Central memory CD8-positive, alpha-beta T cell (primary cell): ENCODE results near the gene MYBPC3.

ENCODE experiments used
- ATAC-seq: fragments of 150-1000 bp; cut with Tn5 transposase; replicated peaks from 2 replicates; pipeline ENCODE4 v1.10.0; 2022; ENCODE audit warnings: mild to moderate bottlenecking, moderate FRiP score, moderate number of reproducible peaks; ENCODE audit not compliant: poor library complexity, severe bottlenecking; ENCODE audit errors: extremely low read depth
- DNase-seq, 2 donors: peaks; one replicate each; pipeline ENCODE4 v3.0.0; 2021; ENCODE audit warnings: low spot score in 2 of 2
- H3K27ac Mint-ChIP-seq: one replicate; pipeline ENCODE4 v1.8.0; 2022; ENCODE audit warnings: low read depth, mild to moderate bottlenecking, moderate library complexity, mixed read lengths
- H3K27me3 Mint-ChIP-seq: one replicate; pipeline ENCODE4 v1.8.0; 2022; ENCODE audit warnings: mixed read lengths
- H3K36me3 Mint-ChIP-seq: one replicate; pipeline ENCODE4 v1.8.0; 2022; ENCODE audit warnings: mild to moderate bottlenecking, moderate library complexity, mixed read lengths; ENCODE audit not compliant: insufficient read depth
- H3K4me1 Mint-ChIP-seq: one replicate; pipeline ENCODE4 v1.8.0; 2022; ENCODE audit warnings: mixed read lengths
- H3K4me3 Mint-ChIP-seq: one replicate; pipeline ENCODE4 v1.8.0; 2022; ENCODE audit warnings: mild to moderate bottlenecking, moderate library complexity, mixed read lengths
- H3K9me3 Mint-ChIP-seq: one replicate; pipeline ENCODE4 v1.8.0; 2022; ENCODE audit warnings: mixed read lengths

The MYBPC3 gene

GRCh38 chr11:47378010-47378835 is 25.7 kb upstream of the MYBPC3 start, which contains the start of gene SPI1:
TSS of gene SPI1 (minus strand) at chr11:47378547. CDS start at chr11:47378353, 194 bp downstream.
- H3K27ac Mint-ChIP-seq, result peak within 1 kb of the TSS; percentile 26
- H3K27me3 Mint-ChIP-seq, result no peaks in the 10 kb centered on the region
- no peaks in the 10 kb centered on the region for H3K36me3 Mint-ChIP-seq
- peak within 1 kb of the TSS; percentile 14 for H3K4me3 Mint-ChIP-seq
- no peak for DNase-seq
- H3K4me1 Mint-ChIP-seq, result peaks cover 5% of the 10 kb centered on the region
- no peak for ATAC-seq
- no peaks in the 10 kb centered on the region for H3K9me3 Mint-ChIP-seq

- H3K9me3 Mint-ChIP-seq, result no peaks in the 10 kb centered on the region
- peaks cover 5% of the 10 kb centered on the region for H3K4me1 Mint-ChIP-seq
- peak overlapping the region; percentile 26 for H3K27ac Mint-ChIP-seq
- H3K36me3 Mint-ChIP-seq, result no peaks in the 10 kb centered on the region
- DNase-seq, result no peak
- H3K27me3 Mint-ChIP-seq, result no peaks in the 10 kb centered on the region
- peak overlapping the region; percentile 14 for H3K4me3 Mint-ChIP-seq
- ATAC-seq, result no peak
Measured at GRCh38 chr11:47377571-47378009, 25.1 kb upstream of the MYBPC3 start.

- Mint-ChIP-seq H3K27me3 (no peaks in the 10 kb centered on the region), H3K4me1 (peaks cover 5% of the 10 kb centered on the region), H3K36me3 (no peaks in the 10 kb centered on the region), H3K4me3 (no peak overlapping the region), H3K27ac (no peak overlapping the region), H3K9me3 (no peaks in the 10 kb centered on the region)
- DNase-seq (no peak), ATAC-seq (no peak)
Measured at GRCh38 chr11:47376525-47377371, 24.2 kb upstream of the MYBPC3 start.

GRCh38 chr11:47376107-47376524 is 23.6 kb upstream of the MYBPC3 start:
- Mint-ChIP-seq H3K27ac (no peak overlapping the region), H3K36me3 (no peaks in the 10 kb centered on the region), H3K4me3 (no peak overlapping the region), H3K4me1 (peaks cover 5% of the 10 kb centered on the region), H3K27me3 (no peaks in the 10 kb centered on the region), H3K9me3 (no peaks in the 10 kb centered on the region)
- no peak for ATAC-seq
- DNase-seq, result no peak

- H3K36me3 Mint-ChIP-seq, result peaks cover 2% of the 10 kb centered on the region
- ATAC-seq, result no peak
- H3K9me3 Mint-ChIP-seq, result no peaks in the 10 kb centered on the region
- no peaks in the 10 kb centered on the region for H3K27me3 Mint-ChIP-seq
- peaks cover 5% of the 10 kb centered on the region for H3K4me1 Mint-ChIP-seq
- H3K27ac Mint-ChIP-seq, result no peak overlapping the region
- no peak overlapping the region for H3K4me3 Mint-ChIP-seq
- DNase-seq, result no peak
Measured at GRCh38 chr11:47375546-47376085, 23.1 kb upstream of the MYBPC3 start.

- no peak overlapping the region for H3K27ac Mint-ChIP-seq
- ATAC-seq, result no peak
- DNase-seq, result no peak
- peaks cover 5% of the 10 kb centered on the region for H3K4me1 Mint-ChIP-seq
- no peak overlapping the region for H3K4me3 Mint-ChIP-seq
- no peaks in the 10 kb centered on the region for H3K9me3 Mint-ChIP-seq
- peaks cover 2% of the 10 kb centered on the region for H3K36me3 Mint-ChIP-seq
- no peaks in the 10 kb centered on the region for H3K27me3 Mint-ChIP-seq
Measured at GRCh38 chr11:47375020-47375419, 22.5 kb upstream of the MYBPC3 start.

- Mint-ChIP-seq H3K27ac (no peak overlapping the region), H3K27me3 (no peaks in the 10 kb centered on the region), H3K36me3 (peaks cover 2% of the 10 kb centered on the region), H3K9me3 (no peaks in the 10 kb centered on the region), H3K4me3 (no peak overlapping the region), H3K4me1 (peaks cover 5% of the 10 kb centered on the region)
- no peak for ATAC-seq
- DNase-seq, result no peak
Measured at GRCh38 chr11:47374720-47375019, 22.2 kb upstream of the MYBPC3 start.

- peaks cover 2% of the 10 kb centered on the region for H3K36me3 Mint-ChIP-seq
- no peak overlapping the region for H3K27ac Mint-ChIP-seq
- peak; percentile 69 to 81 for DNase-seq
- peak; percentile 86 for ATAC-seq
- H3K4me3 Mint-ChIP-seq, result no peak overlapping the region
- H3K9me3 Mint-ChIP-seq, result no peaks in the 10 kb centered on the region
- peaks cover 5% of the 10 kb centered on the region for H3K4me1 Mint-ChIP-seq
- H3K27me3 Mint-ChIP-seq, result no peaks in the 10 kb centered on the region
Measured at GRCh38 chr11:47373876-47374719, 21.6 kb upstream of the MYBPC3 start.

- ATAC-seq, result no peak
- Mint-ChIP-seq H3K4me3 (no peak overlapping the region), H3K27ac (no peak overlapping the region), H3K27me3 (no peaks in the 10 kb centered on the region), H3K36me3 (peaks cover 2% of the 10 kb centered on the region), H3K4me1 (peaks cover 5% of the 10 kb centered on the region), H3K9me3 (no peaks in the 10 kb centered on the region)
- DNase-seq, result no peak
Measured at GRCh38 chr11:47372422-47372821, 19.9 kb upstream of the MYBPC3 start.

GRCh38 chr11:47369676-47370075 is 17.2 kb upstream of the MYBPC3 start:
- ATAC-seq, result no peak
- H3K4me3 Mint-ChIP-seq, result no peak overlapping the region
- H3K27ac Mint-ChIP-seq, result no peak overlapping the region
- no peaks in the 10 kb centered on the region for H3K9me3 Mint-ChIP-seq
- peaks cover 2% of the 10 kb centered on the region for H3K36me3 Mint-ChIP-seq
- peaks cover 13% of the 10 kb centered on the region for H3K27me3 Mint-ChIP-seq
- peaks cover 5% of the 10 kb centered on the region for H3K4me1 Mint-ChIP-seq
- no peak for DNase-seq

- no peaks in the 10 kb centered on the region for H3K4me1 Mint-ChIP-seq
- no peak for ATAC-seq
Measured at GRCh38 chr11:47366020-47366490, 13.6 kb upstream of the MYBPC3 start.

GRCh38 chr11:47361419-47361818 is 8.9 kb upstream of the MYBPC3 start:
- Mint-ChIP-seq H3K4me3 (no peak overlapping the region), H3K27me3 (peaks cover 18% of the 10 kb centered on the region), H3K9me3 (no peaks in the 10 kb centered on the region), H3K36me3 (no peaks in the 10 kb centered on the region), H3K27ac (no peak overlapping the region), H3K4me1 (no peaks in the 10 kb centered on the region)
- ATAC-seq (no peak), DNase-seq (no peak)

More at GRCh38 chr11:47366020-47366490, 13.6 kb upstream of the MYBPC3 start:
- no peak overlapping the region for H3K4me3 Mint-ChIP-seq
- H3K36me3 Mint-ChIP-seq, result peaks cover 2% of the 10 kb centered on the region
- no peaks in the 10 kb centered on the region for H3K9me3 Mint-ChIP-seq
- DNase-seq, result no peak
- peaks cover 19% of the 10 kb centered on the region for H3K27me3 Mint-ChIP-seq
- no peak overlapping the region for H3K27ac Mint-ChIP-seq
